Muscle of leg (tissue), 11 donors: ENCODE data around the gene IPO9. TPM values are rescaled to one million over a fixed set of nuclear protein-coding genes. Genes with fewer than 3 reads are reported as not detected.
A peak's percentile ranks its signal among the peaks of the same experiment; 100 is the strongest.
"Not testable (repeated sequence)": the region's sequence is repeated elsewhere in the genome, so short reads cannot be mapped to it uniquely, and the experiment has no call there.

Source experiments
- DNase-seq: peaks from one replicate; pipeline ENCODE4 v3.0.0; 2013
- H3K27ac ChIP-seq: one replicate; pipeline ENCODE4 v1.5.1; 2013; ENCODE audit warnings: mild to moderate bottlenecking, low read length, control low read depth
- H3K27me3 ChIP-seq: one replicate; pipeline ENCODE4 v1.6.1; 2013; ENCODE audit warnings: low read length; ENCODE audit not compliant: control insufficient read depth, insufficient read depth
- H3K36me3 ChIP-seq: one replicate; pipeline ENCODE4 v1.6.1; 2013; ENCODE audit warnings: low read length; ENCODE audit not compliant: control insufficient read depth, insufficient read depth
- H3K4me1 ChIP-seq: one replicate; pipeline ENCODE4 v1.6.1; 2013; ENCODE audit warnings: low read length; ENCODE audit not compliant: control insufficient read depth, insufficient read depth
- H3K4me3 ChIP-seq: one replicate; pipeline ENCODE4 v1.5.1; 2013; ENCODE audit warnings: low read length, control low read depth
- H3K9me3 ChIP-seq: replicated peaks from 2 replicates; pipeline ENCODE4 v1.6.1; 2013; ENCODE audit warnings: low read depth, low read length; ENCODE audit not compliant: control insufficient read depth
- WGBS: methylation state at CpG from one replicate; pipeline ENCODE4 v1.1.5; 2013; ENCODE audit warnings: missing lambda C conversion rate; ENCODE audit not compliant: insufficient coverage; 5-methylcytosine and 5-hydroxymethylcytosine counted together
- polyA plus RNA-seq, 8 donors: library from polyadenylated mRNA; unstranded; fragments of 120-200 nt; gene quantifications; one replicate each; pipeline versions ENCODE4 v1.2.1 to v1.2.3, GENCODE V29; 2013; ENCODE audit warnings: inconsistent platforms in 1 of 8, low replicate concordance in 1 of 8; ENCODE audit not compliant: insufficient read length in 8 of 8, insufficient read depth in 1 of 8
- total RNA-seq: library from RNA; stranded (reverse); fragments of 120-200 nt; gene quantifications from one replicate; pipeline ENCODE4 v1.2.4, GENCODE V29; 2013

Gene IPO9
- total and polyA plus RNA-seq, 9 donors: 21.3 to 58.7 (median 43.9) TPM

- Histone ChIP-seq H3K4me1 (peaks cover 13% of the 10 kb centered on the region), H3K36me3 (peaks cover 5% of the 10 kb centered on the region), H3K27me3 (no peaks in the 10 kb centered on the region), H3K9me3 (no peaks in the 10 kb centered on the region), H3K4me3 (no peak overlapping the region), H3K27ac (no peak overlapping the region)
- DNase-seq: no peak
- 93% methylated on average over 7 of the region's 8 CpGs for WGBS
Measured at GRCh38 chr1:201827321-201828216, 1.4 kb upstream of the IPO9 start.

- Histone ChIP-seq H3K9me3 (no peaks in the 10 kb centered on the region), H3K36me3 (no peaks in the 10 kb centered on the region), H3K27ac (no peak overlapping the region), H3K4me3 (peak overlapping the region; percentile 16), H3K4me1 (peaks cover 13% of the 10 kb centered on the region), H3K27me3 (no peaks in the 10 kb centered on the region)
- 74% methylated on average over 15 of the region's 16 CpGs for WGBS
- no peak for DNase-seq
Measured at GRCh38 chr1:201828217-201828819, 639 bp upstream of the IPO9 start.

- Histone ChIP-seq H3K27ac (no peak overlapping the region), H3K27me3 (no peaks in the 10 kb centered on the region), H3K4me1 (peaks cover 13% of the 10 kb centered on the region), H3K4me3 (no peak overlapping the region), H3K9me3 (no peaks in the 10 kb centered on the region), H3K36me3 (peaks cover 5% of the 10 kb centered on the region)
- WGBS: no CpG with 5 or more reads among the region's 4 CpGs
- no peak for DNase-seq
Measured at GRCh38 chr1:201831371-201831770, 2.4 kb downstream of the IPO9 start.

GRCh38 chr1:201834621-201835020 lies 5.7 kb downstream of the IPO9 start:
- peaks cover 8% of the 10 kb centered on the region for H3K36me3 ChIP-seq
- DNase-seq: no peak
- no peak overlapping the region for H3K4me3 ChIP-seq
- no peaks in the 10 kb centered on the region for H3K9me3 ChIP-seq
- no peak overlapping the region for H3K27ac ChIP-seq
- WGBS: 76% methylated on average over 2 of the region's 5 CpGs
- H3K27me3 ChIP-seq: no peaks in the 10 kb centered on the region
- peaks cover 2% of the 10 kb centered on the region for H3K4me1 ChIP-seq

GRCh38 chr1:201838381-201838780 lies 9.4 kb downstream of the IPO9 start:
- Histone ChIP-seq H3K4me1 (no peaks in the 10 kb centered on the region), H3K4me3 (no peak overlapping the region), H3K27me3 (no peaks in the 10 kb centered on the region), H3K9me3 (no peaks in the 10 kb centered on the region), H3K36me3 (peaks cover 8% of the 10 kb centered on the region), H3K27ac (no peak overlapping the region)
- no CpG with 5 or more reads among the region's 2 CpGs for WGBS
- no peak for DNase-seq

- 99% methylated on average over 8 of the region's 10 CpGs for WGBS
- not testable (repeated sequence) for DNase-seq, H3K4me3 ChIP-seq, H3K36me3 ChIP-seq, H3K27me3 ChIP-seq, H3K27ac ChIP-seq, H3K4me1 ChIP-seq, H3K9me3 ChIP-seq
Measured at GRCh38 chr1:201839089-201839488, 10.1 kb downstream of the IPO9 start.

- no peaks in the 10 kb centered on the region for H3K4me1 ChIP-seq
- no peak overlapping the region for H3K4me3 ChIP-seq
- no peaks in the 10 kb centered on the region for H3K27me3 ChIP-seq
- peaks cover 6% of the 10 kb centered on the region for H3K36me3 ChIP-seq
- no peaks in the 10 kb centered on the region for H3K9me3 ChIP-seq
- no peak overlapping the region for H3K27ac ChIP-seq
- DNase-seq: no peak
- 92% methylated on average over 2 of the region's 4 CpGs for WGBS
Measured at GRCh38 chr1:201840055-201840454, 11.1 kb downstream of the IPO9 start.

GRCh38 chr1:201840490-201840889 lies 11.5 kb downstream of the IPO9 start:
- Histone ChIP-seq H3K9me3 (no peaks in the 10 kb centered on the region), H3K4me1 (no peaks in the 10 kb centered on the region), H3K36me3 (peaks cover 6% of the 10 kb centered on the region), H3K4me3 (no peak overlapping the region), H3K27ac (no peak overlapping the region), H3K27me3 (no peaks in the 10 kb centered on the region)
- DNase-seq: no peak
- WGBS: no CpG with 5 or more reads among the region's 1 CpG

- no peaks in the 10 kb centered on the region for H3K9me3 ChIP-seq
- no peaks in the 10 kb centered on the region for H3K27me3 ChIP-seq
- H3K36me3 ChIP-seq: peaks cover 4% of the 10 kb centered on the region
- no peaks in the 10 kb centered on the region for H3K4me1 ChIP-seq
- no peak for DNase-seq
- no peak overlapping the region for H3K27ac ChIP-seq
- H3K4me3 ChIP-seq: no peak overlapping the region
- WGBS: 63% methylated on average over 1 of the region's 2 CpGs
Measured at GRCh38 chr1:201841265-201841912, 12.4 kb downstream of the IPO9 start.

GRCh38 chr1:201842472-201843027 lies 13.6 kb downstream of the IPO9 start:
- no peaks in the 10 kb centered on the region for H3K36me3 ChIP-seq
- H3K4me1 ChIP-seq: no peaks in the 10 kb centered on the region
- no peaks in the 10 kb centered on the region for H3K9me3 ChIP-seq
- H3K27ac ChIP-seq: no peak overlapping the region
- H3K27me3 ChIP-seq: no peaks in the 10 kb centered on the region
- H3K4me3 ChIP-seq: no peak overlapping the region
- no peak for DNase-seq
- no CpG with 5 or more reads among the region's 2 CpGs for WGBS
